Heart left ventricle (tissue), 16 donors: Measurements from ENCODE around the gene DOCK7. TPM values are rescaled to one million over a fixed set of nuclear protein-coding genes. Genes with fewer than 3 reads are reported as not detected.
"Not testable (repeated sequence)": the region's sequence is repeated elsewhere in the genome, so short reads cannot be mapped to it uniquely, and the experiment has no call there.

Experiments
- ATAC-seq, 4 donors: fragments of 200-7000 bp; cut with Tn5 transposase; one replicate each; pipeline ENCODE4 v1.9.1; 2020 to 2022; ENCODE audit warnings: moderate library complexity in 4 of 4, mild to moderate bottlenecking in 3 of 4, moderate number of reproducible peaks in 1 of 4
- DNase-seq, 5 donors: peaks; one replicate each; pipeline ENCODE4 v3.0.0-alpha.2; 2020
- H3K27ac ChIP-seq, 12 donors: fragments of 200-600 bp; sonication (generic) in 4 of 12; one replicate each; pipeline versions ENCODE4 v1.5.0 to v1.8.0; 2016 to 2022; ENCODE audit warnings: mild to moderate bottlenecking in 2 of 12
- H3K27me3 ChIP-seq, 9 donors: fragments of 200-600 bp; sonication (generic) in 2 of 9; one replicate each; pipeline versions ENCODE4 v1.5.1 to v1.8.0; 2016 to 2022; ENCODE audit warnings: mild to moderate bottlenecking in 3 of 9
- H3K36me3 ChIP-seq, 9 donors: fragments of 200-600 bp; sonication (generic) in 2 of 9; one replicate each; pipeline versions ENCODE4 v1.5.0 to v1.8.0; 2018 to 2022; ENCODE audit warnings: mild to moderate bottlenecking in 2 of 9
- H3K4me1 ChIP-seq, 12 donors: fragments of 200-600 bp; sonication (generic) in 4 of 12; one replicate each; pipeline versions ENCODE4 v1.5.0 to v1.8.0; 2016 to 2022; ENCODE audit warnings: mild to moderate bottlenecking in 3 of 12
- H3K4me3 ChIP-seq, 12 donors: fragments of 200-600 bp; sonication (generic) in 4 of 12; one replicate each; pipeline versions ENCODE4 v1.5.0 to v1.8.0; 2017 to 2022; ENCODE audit warnings: mild to moderate bottlenecking in 9 of 12, moderate library complexity in 4 of 12
- H3K9me3 ChIP-seq, 12 donors: fragments of 200-600 bp; sonication (generic) in 4 of 12; one replicate each; pipeline versions ENCODE4 v1.5.0 to v1.8.0; 2016 to 2022; ENCODE audit warnings: mild to moderate bottlenecking in 1 of 12
- CTCF ChIP-seq, 12 donors: fragments of 200-600 bp; sonication (generic) in 4 of 12; IDR thresholded peaks; one replicate each; pipeline versions ENCODE4 v1.5.0 to v1.8.0; 2018 to 2022; ENCODE audit warnings: antibody characterized with exemption in 12 of 12, mild to moderate bottlenecking in 5 of 12
- POLR2A ChIP-seq, 2 donors: fragments of 450-650 bp; IDR thresholded peaks; one replicate each; pipeline ENCODE4 v1.6.1; 2017; ENCODE audit warnings: antibody characterized with exemption in 2 of 2, mild to moderate bottlenecking in 2 of 2, moderate library complexity in 2 of 2
- WGBS, 4 donors: extraction: QIAGEN DNeasy Blood & Tissue Kit in 2 of 4; methylation state at CpG; one replicate each; pipeline versions ENCODE4 v1.1.5 to v1.1.7; 2013 to 2018; 5-methylcytosine and 5-hydroxymethylcytosine counted together
- intact Hi-C, 10 donors: fragments of 100-400 bp; cut with DNase I; formaldehyde crosslinking; loops; one replicate each; pipeline versions ENCODE4 v1.11.1 to v1.14.2; 2022
- polyA plus RNA-seq, 2 donors: library from polyadenylated mRNA; stranded (reverse); fragments of 200-250 nt; gene quantifications; one replicate each; pipeline ENCODE4 v1.2.3, GENCODE V29; 2013
- total RNA-seq, 9 donors: library from RNA; depleted of rRNA in 2 of 9; stranded (reverse); fragments of >200 nt in 2 of 9; fragmentation: NEBNext Ultra II Directional in 3 of 9; extraction: Animal tissue kit (Norgen Biotek cat#: 25700) in 3 of 9; gene quantifications; one replicate each; pipeline versions ENCODE4 v1.1.0 to v1.2.4, GENCODE V29; 2016 to 2023
- donor health status: ischemic (EF 13 %, LVEDD 7.1; RV severe dilation, severe dysfunction).
- donor health status: healthy with polysubstance abuse.
- donor health status: DM: no; HTN: yes; CAD: no.
- donor health status: DM: no; HTN: no; CAD: no.
- donor health status: ischemic (EF 25% LVEDD 6.9; RV normal size, moderate dysfunction).
- donor health status: ischemic (EF 25% LVEDD 5.7; RV mildly dilated, moderate dysfunction).
- donor health status: healthy.
- donor health status: DM: yes; HTN: yes; CAD: no.
- donor health status: ischemic (EF 35%, LVEDD 5.7; RV mildly dilated, moderate dysfunction).
- donor health status: nonischemic (EF 11% LVEDD 7.7; RV severe dilation, severe dysfunction).
- donor health status: DM: yes; HTN: yes; CAD: no.
- donor health status: PGD.
- donor health status: ischemic (EF 29% LVEDD 5.4; RV normal size, mild dysfunction).
- donor health status: nonischemic (EF 23%, LVEDD 6.1; RV moderate dilation, normal function).

DOCK7 gene
- total and polyA plus RNA-seq, 11 donors = 2.9 to 26.7 (median 11.6) TPM

GRCh38 chr1:62588000-62588399 is 100.2 kb downstream of the DOCK7 start:
- Histone ChIP-seq H3K4me3 (no peak overlapping the region), H3K4me1 (peaks cover 0 to 3% (median 0%) of the 10 kb centered on the region in 12 donors), H3K27me3 (no peaks in the 10 kb centered on the region), H3K9me3 (no peaks in the 10 kb centered on the region), H3K27ac (no peak overlapping the region), H3K36me3 (peaks cover 0 to 19% (median 7%) of the 10 kb centered on the region in 9 donors)
- TF ChIP-seq POLR2A (IDR thresholded peaks at IDR 0.05) (no peak), CTCF (IDR thresholded peaks at IDR 0.05) (no peak)
- ATAC-seq (no peak), DNase-seq (no peak)
- intact Hi-C loops = no loop called here

- Histone ChIP-seq H3K4me1 (peaks cover 0 to 3% (median 0%) of the 10 kb centered on the region in 12 donors), H3K4me3 (no peak overlapping the region), H3K27ac (no peak overlapping the region), H3K9me3 (no peaks in the 10 kb centered on the region), H3K36me3 (peaks cover 0 to 22% (median 7%) of the 10 kb centered on the region in 9 donors), H3K27me3 (no peaks in the 10 kb centered on the region)
- intact Hi-C loops = no loop called here
- TF ChIP-seq CTCF (IDR thresholded peaks at IDR 0.05) = no peak
- TF ChIP-seq POLR2A (IDR thresholded peaks at IDR 0.05) = no peak
- ATAC-seq = no peak
- DNase-seq = no peak
- WGBS, 4 donors = 36 to 54% (median 49%) methylated on average over 1 of the region's 1 CpG
Observed at GRCh38 chr1:62585469-62586155, 102.6 kb downstream of the DOCK7 start.

GRCh38 chr1:62573675-62574074 is 114.5 kb downstream of the DOCK7 start:
- Histone ChIP-seq H3K27me3 (no peaks in the 10 kb centered on the region), H3K36me3 (peaks cover 0 to 49% (median 28%) of the 10 kb centered on the region in 9 donors), H3K4me1 (no peaks in the 10 kb centered on the region), H3K27ac (no peak overlapping the region), H3K4me3 (no peak overlapping the region), H3K9me3 (peaks cover 0 to 21% (median 3%) of the 10 kb centered on the region in 12 donors)
- ATAC-seq (no peak), DNase-seq (no peak)
- WGBS, 4 donors = 43 to 74% (median 53%) methylated on average over 2 of the region's 2 CpGs
- TF ChIP-seq CTCF (IDR thresholded peaks at IDR 0.05) (no peak), POLR2A (IDR thresholded peaks at IDR 0.05) (no peak)
- intact Hi-C loops = no loop called here

- H3K4me1 ChIP-seq = no peaks in the 10 kb centered on the region
- H3K36me3 ChIP-seq = peaks cover 0 to 40% (median 20%) of the 10 kb centered on the region in 9 donors
- no peaks in the 10 kb centered on the region for H3K27me3 ChIP-seq
- ATAC-seq (no peak), DNase-seq (no peak)
- TF ChIP-seq CTCF (IDR thresholded peaks at IDR 0.05) (no peak), POLR2A (IDR thresholded peaks at IDR 0.05) (no peak)
- H3K27ac ChIP-seq = no peak overlapping the region
- H3K9me3 ChIP-seq = peaks cover 0 to 24% (median 5%) of the 10 kb centered on the region in 12 donors
- intact Hi-C loops = no loop called here
- H3K4me3 ChIP-seq = no peak overlapping the region
Observed at GRCh38 chr1:62572476-62572875, 115.7 kb downstream of the DOCK7 start.

GRCh38 chr1:62571517-62571916 is 116.7 kb downstream of the DOCK7 start:
- H3K27me3 ChIP-seq, H3K4me1 ChIP-seq, H3K27ac ChIP-seq, H3K4me3 ChIP-seq, DNase-seq, ATAC-seq, intact Hi-C loops: not testable (repeated sequence)
- H3K9me3 ChIP-seq = peaks cover 0 to 25% (median 5%) of the 10 kb centered on the region in 12 donors
- peaks cover 0 to 31% (median 16%) of the 10 kb centered on the region in 9 donors for H3K36me3 ChIP-seq
- WGBS, 4 donors = 84 to 97% (median 94%) methylated on average over 4 of the region's 4 CpGs

- intact Hi-C loops = not testable (repeated sequence)
- 82 to 95% (median 92%) methylated on average over 1 of the region's 1 CpG for WGBS, 4 donors
Observed at GRCh38 chr1:62567926-62568325, 120.3 kb downstream of the DOCK7 start.

GRCh38 chr1:62567182-62567581 is 121.0 kb downstream of the DOCK7 start:
- H3K9me3 ChIP-seq = peaks cover 0 to 24% (median 3%) of the 10 kb centered on the region in 12 donors
- DNase-seq, H3K27ac ChIP-seq, H3K4me3 ChIP-seq, H3K4me1 ChIP-seq, ATAC-seq, H3K27me3 ChIP-seq, H3K36me3 ChIP-seq, intact Hi-C loops: not testable (repeated sequence)
- 92 to 100% (median 96%) methylated on average over 1 of the region's 1 CpG for WGBS, 4 donors

More at GRCh38 chr1:62567926-62568325, 120.3 kb downstream of the DOCK7 start:
- peaks cover 0 to 30% (median 5%) of the 10 kb centered on the region in 12 donors for H3K9me3 ChIP-seq
- H3K27ac ChIP-seq, H3K36me3 ChIP-seq, ATAC-seq, H3K4me1 ChIP-seq, H3K27me3 ChIP-seq, H3K4me3 ChIP-seq, DNase-seq: not testable (repeated sequence)
